ENCODE results near the gene DAAM2. TPM values are rescaled to one million over a fixed set of nuclear protein-coding genes. Genes with fewer than 3 reads are reported as not detected.

Gene DAAM2
- total and polyA plus RNA-seq, 8 donors, result 9.3 to 78.8 (median 19.3) TPM

DNA sequence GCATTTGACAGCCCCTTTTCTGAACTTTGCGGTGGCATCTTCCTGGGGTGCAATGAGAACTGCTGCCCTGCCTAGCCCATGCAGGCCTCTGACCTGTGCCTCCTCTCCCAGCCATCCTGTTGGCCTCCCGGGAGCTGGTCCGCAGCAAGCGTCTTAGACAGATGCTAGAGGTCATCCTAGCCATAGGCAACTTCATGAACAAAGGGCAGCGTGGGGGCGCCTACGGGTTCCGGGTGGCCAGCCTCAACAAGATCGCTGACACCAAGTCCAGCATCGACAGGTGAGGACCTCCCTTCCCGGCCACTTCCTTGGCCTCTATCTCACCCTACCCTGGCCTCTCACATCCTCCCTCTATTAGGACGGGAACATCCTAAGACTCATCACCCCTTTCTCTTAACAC, 104.5 kb downstream of the DAAM2 start:
- Histone ChIP-seq H3K27me3 (no peaks in the 10 kb centered on the region), H3K4me1 (no peaks in the 10 kb centered on the region), H3K36me3 (peaks cover 26 to 69% (median 59%) of the 10 kb centered on the region in 4 donors), H3K27ac (no peak overlapping the region), H3K4me3 (no peak overlapping the region), H3K9me3 (no peaks in the 10 kb centered on the region)
- no peak for DNase-seq
- 86 to 97% (median 88%) methylated on average over 9 to 12 of the region's 12 CpGs for WGBS, 5 donors
- TF ChIP-seq POLR2A (IDR thresholded peaks at IDR 0.05), result no peak
- TF ChIP-seq, protein P1, sequence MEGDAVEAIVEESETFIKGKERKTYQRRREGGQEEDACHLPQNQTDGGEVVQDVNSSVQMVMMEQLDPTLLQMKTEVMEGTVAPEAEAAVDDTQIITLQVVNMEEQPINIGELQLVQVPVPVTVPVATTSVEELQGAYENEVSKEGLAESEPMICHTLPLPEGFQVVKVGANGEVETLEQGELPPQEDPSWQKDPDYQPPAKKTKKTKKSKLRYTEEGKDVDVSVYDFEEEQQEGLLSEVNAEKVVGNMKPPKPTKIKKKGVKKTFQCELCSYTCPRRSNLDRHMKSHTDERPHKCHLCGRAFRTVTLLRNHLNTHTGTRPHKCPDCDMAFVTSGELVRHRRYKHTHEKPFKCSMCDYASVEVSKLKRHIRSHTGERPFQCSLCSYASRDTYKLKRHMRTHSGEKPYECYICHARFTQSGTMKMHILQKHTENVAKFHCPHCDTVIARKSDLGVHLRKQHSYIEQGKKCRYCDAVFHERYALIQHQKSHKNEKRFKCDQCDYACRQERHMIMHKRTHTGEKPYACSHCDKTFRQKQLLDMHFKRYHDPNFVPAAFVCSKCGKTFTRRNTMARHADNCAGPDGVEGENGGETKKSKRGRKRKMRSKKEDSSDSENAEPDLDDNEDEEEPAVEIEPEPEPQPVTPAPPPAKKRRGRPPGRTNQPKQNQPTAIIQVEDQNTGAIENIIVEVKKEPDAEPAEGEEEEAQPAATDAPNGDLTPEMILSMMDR (IDR thresholded peaks at IDR 0.05), result no peak
- TF ChIP-seq EP300 (IDR thresholded peaks at IDR 0.05), result no peak
- TF ChIP-seq POLR2AphosphoS5 (IDR thresholded peaks at IDR 0.05), result no peak
- intact Hi-C loops (cut with DNase I; ENCODE audit: low total_unique reads), result loop anchor here (10.0 kb wide), 1 partner anchor 552 kb away; no protein-coding TSS in a partner anchor

DNA sequence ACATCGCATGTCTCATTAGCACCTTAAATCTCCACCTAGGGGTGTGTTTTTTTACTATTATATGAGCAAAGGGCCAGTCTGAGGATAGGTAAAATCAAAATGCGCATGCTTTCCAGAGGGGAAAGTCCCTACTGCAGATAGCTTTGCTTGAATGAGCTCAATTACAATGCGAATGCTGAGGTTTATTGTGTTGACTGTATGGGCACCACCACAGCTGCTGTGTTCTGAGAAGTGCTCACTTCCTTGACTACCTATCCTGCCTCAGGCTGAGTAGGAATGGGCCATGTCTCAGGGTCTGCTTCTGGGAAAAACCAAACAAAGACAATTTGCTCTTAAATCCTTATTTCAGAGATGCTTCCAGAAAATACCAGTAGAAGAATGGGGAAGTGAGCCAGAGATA, 105.5 kb downstream of the DAAM2 start:
- peaks cover 26 to 74% (median 67%) of the 10 kb centered on the region in 4 donors for H3K36me3 ChIP-seq
- no peak overlapping the region for H3K27ac ChIP-seq
- no peak overlapping the region for H3K4me3 ChIP-seq
- H3K9me3 ChIP-seq, result no peaks in the 10 kb centered on the region
- WGBS, 5 donors, result 66 to 92% (median 80%) methylated on average over 3 of the region's 3 CpGs
- H3K27me3 ChIP-seq, result no peaks in the 10 kb centered on the region
- DNase-seq, result no peak
- intact Hi-C loops (cut with DNase I; ENCODE audit: low total_unique reads), result loop anchor here (10.0 kb wide), 1 partner anchor 553 kb away; no protein-coding TSS in a partner anchor
- no peaks in the 10 kb centered on the region for H3K4me1 ChIP-seq
- no peak for TF ChIP-seq POLR2A (IDR thresholded peaks at IDR 0.05)
- no peak for TF ChIP-seq POLR2AphosphoS5 (IDR thresholded peaks at IDR 0.05)
- TF ChIP-seq, protein P1 (IDR thresholded peaks at IDR 0.05), result no peak
- TF ChIP-seq EP300 (IDR thresholded peaks at IDR 0.05), result no peak

GRCh38 chr6:39898625-39899024, 106.4 kb downstream of the DAAM2 start:
- Histone ChIP-seq H3K27me3 (no peaks in the 10 kb centered on the region), H3K9me3 (no peaks in the 10 kb centered on the region), H3K36me3 (peaks cover 26 to 84% (median 74%) of the 10 kb centered on the region in 4 donors), H3K4me3 (no peak overlapping the region), H3K27ac (no peak overlapping the region), H3K4me1 (no peaks in the 10 kb centered on the region)
- no peak for DNase-seq
- intact Hi-C loops (cut with DNase I; ENCODE audit: low total_unique reads), result loop anchor here (10.0 kb wide), 1 partner anchor 554 kb away; no protein-coding TSS in a partner anchor
- no peak for TF ChIP-seq EP300 (IDR thresholded peaks at IDR 0.05)
- TF ChIP-seq, protein P1 (IDR thresholded peaks at IDR 0.05), result no peak
- TF ChIP-seq POLR2AphosphoS5 (IDR thresholded peaks at IDR 0.05), result no peak
- TF ChIP-seq POLR2A (IDR thresholded peaks at IDR 0.05), result no peak
- 86 to 95% (median 90%) methylated on average over 3 to 4 of the region's 4 CpGs for WGBS, 5 donors

DNA sequence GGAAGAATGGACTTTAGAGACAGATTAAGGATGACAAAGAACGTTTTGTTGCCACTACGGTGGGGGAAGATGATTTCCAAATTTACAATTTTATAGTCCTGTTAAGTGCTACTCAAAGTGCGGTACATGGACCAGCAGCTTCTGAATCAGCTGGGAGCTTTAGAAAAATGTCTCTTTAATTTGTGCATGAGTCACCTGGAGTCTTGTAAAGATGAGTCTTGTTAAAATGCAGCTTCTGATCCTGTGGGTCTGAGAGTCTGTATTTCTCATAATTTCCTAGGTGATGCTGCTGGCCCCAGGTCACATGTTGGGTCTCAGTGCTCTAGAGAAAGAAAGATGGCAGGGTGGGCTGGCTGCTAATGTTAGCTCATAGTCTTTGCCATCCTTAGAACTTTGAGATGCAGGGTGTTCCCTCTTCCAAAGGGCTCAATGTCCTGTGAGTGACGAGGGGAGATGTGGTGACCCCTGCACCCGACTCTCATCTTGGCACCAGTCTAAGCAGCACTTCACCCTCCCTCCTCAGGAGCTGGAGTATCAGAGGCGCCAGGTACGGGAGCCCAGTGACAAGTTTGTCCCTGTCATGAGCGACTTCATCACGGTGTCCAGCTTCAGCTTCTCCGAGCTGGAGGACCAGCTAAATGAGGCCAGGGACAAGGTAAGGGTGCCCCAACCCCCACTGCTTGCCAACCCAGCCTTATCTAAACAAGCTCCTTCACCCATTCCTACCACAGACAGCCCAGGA, 107.5 kb downstream of the DAAM2 start:
- no peaks in the 10 kb centered on the region for H3K9me3 ChIP-seq
- H3K27ac ChIP-seq, result no peak overlapping the region
- peaks cover 26 to 92% (median 80%) of the 10 kb centered on the region in 4 donors for H3K36me3 ChIP-seq
- TF ChIP-seq, protein P1 (IDR thresholded peaks at IDR 0.05), result no peak
- TF ChIP-seq POLR2AphosphoS5 (IDR thresholded peaks at IDR 0.05), result no peak
- no peak for TF ChIP-seq EP300 (IDR thresholded peaks at IDR 0.05)
- no peak for TF ChIP-seq POLR2A (IDR thresholded peaks at IDR 0.05)
- 68 to 90% (median 82%) methylated on average over 10 of the region's 10 CpGs for WGBS, 5 donors
- H3K4me3 ChIP-seq, result no peak overlapping the region
- intact Hi-C loops (cut with DNase I; ENCODE audit: low total_unique reads), result loop anchor here (10.0 kb wide), 1 partner anchor 555 kb away; no protein-coding TSS in a partner anchor
- H3K27me3 ChIP-seq, result no peaks in the 10 kb centered on the region
- H3K4me1 ChIP-seq, result peaks cover 0 to 3% (median under 1%) of the 10 kb centered on the region in 4 donors
- no peak for DNase-seq

Data from stomach (tissue), 9 donors.